Brain microvascular endothelial cell (primary cell): ENCODE data around the gene CCDC63.

Source experiments
- DNase-seq: peaks from one replicate; pipeline ENCODE4 v3.0.0-alpha.2; 2020
- H3K27ac ChIP-seq: fragments of 250-450 bp; sonication (Bioruptor Pico); 2 replicates; pipeline ENCODE4 v1.5.1; 2020; ENCODE audit warnings: mild to moderate bottlenecking, moderate library complexity
- H3K27me3 ChIP-seq: fragments of 250-450 bp; sonication (Bioruptor Pico); replicated peaks from 2 replicates; pipeline ENCODE4 v1.5.1; 2020; ENCODE audit warnings: mild to moderate bottlenecking
- H3K36me3 ChIP-seq: fragments of 250-450 bp; sonication (Bioruptor Pico); replicated peaks from 2 replicates; pipeline ENCODE4 v1.5.1; 2020; ENCODE audit warnings: mild to moderate bottlenecking
- H3K4me3 ChIP-seq: 2 replicates; pipeline ENCODE4 v1.5.1; 2011; ENCODE audit warnings: low read depth, mild to moderate bottlenecking, control low read depth, low read length, moderate library complexity
- CTCF ChIP-seq: IDR thresholded peaks from 2 replicates; pipeline ENCODE4 v1.5.1; 2011; ENCODE audit warnings: low read depth, mild to moderate bottlenecking, moderate library complexity, low read length, control low read depth, inconsistent platforms; ENCODE audit errors: missing control alignments
- in situ Hi-C: cut with HindIII; loops from 2 replicates; pipeline ENCODE4 v1.10.0; 2017; ENCODE audit warnings: low sequenced_read_pairs, low pct_ligation_motif_present

Gene CCDC63

GRCh38 chr12:110935588-110935987 is 88.8 kb downstream of the CCDC63 start:
- Histone ChIP-seq H3K27ac (no peak overlapping the region), H3K27me3 (no peaks in the 10 kb centered on the region), H3K36me3 (no peaks in the 10 kb centered on the region), H3K4me3 (no peak overlapping the region)
- TF ChIP-seq CTCF, result no peak
- in situ Hi-C loops, result no loop called here
- DNase-seq, result no peak

- no peak for DNase-seq
- Histone ChIP-seq H3K36me3 (no peaks in the 10 kb centered on the region), H3K4me3 (no peak overlapping the region), H3K27me3 (no peaks in the 10 kb centered on the region), H3K27ac (no peak overlapping the region)
- no peak for TF ChIP-seq CTCF
- in situ Hi-C loops, result no loop called here
These were observed 89.7 kb downstream of the CCDC63 start for GRCh38 chr12:110936367-110937103.

- Histone ChIP-seq H3K36me3 (no peaks in the 10 kb centered on the region), H3K27me3 (no peaks in the 10 kb centered on the region), H3K4me3 (no peak overlapping the region), H3K27ac (no peak overlapping the region)
- DNase-seq, result peak; percentile 16
- in situ Hi-C loops, result no loop called here
- peak; percentile 98 for TF ChIP-seq CTCF
These were observed 90.4 kb downstream of the CCDC63 start for GRCh38 chr12:110937104-110937641.

GRCh38 chr12:110940296-110940695 is 93.5 kb downstream of the CCDC63 start:
- Histone ChIP-seq H3K36me3 (no peaks in the 10 kb centered on the region), H3K27ac (no peak overlapping the region), H3K4me3 (no peak overlapping the region), H3K27me3 (no peaks in the 10 kb centered on the region)
- DNase-seq, result no peak
- in situ Hi-C loops, result no loop called here
- no peak for TF ChIP-seq CTCF

- TF ChIP-seq CTCF, result no peak
- no peak overlapping the region for H3K27ac ChIP-seq
- in situ Hi-C loops, result no loop called here
- no peak for DNase-seq
- no peaks in the 10 kb centered on the region for H3K27me3 ChIP-seq
- no peaks in the 10 kb centered on the region for H3K36me3 ChIP-seq
- H3K4me3 ChIP-seq, result no peak overlapping the region
These were observed 94.1 kb downstream of the CCDC63 start for GRCh38 chr12:110940933-110941332.

GRCh38 chr12:110941391-110941790 is 94.6 kb downstream of the CCDC63 start:
- in situ Hi-C loops, result no loop called here
- Histone ChIP-seq H3K27ac (no peak overlapping the region), H3K27me3 (no peaks in the 10 kb centered on the region), H3K36me3 (no peaks in the 10 kb centered on the region), H3K4me3 (no peak overlapping the region)
- no peak for TF ChIP-seq CTCF
- no peak for DNase-seq
